ENCODE results near the gene ARHGEF40.

DNA sequence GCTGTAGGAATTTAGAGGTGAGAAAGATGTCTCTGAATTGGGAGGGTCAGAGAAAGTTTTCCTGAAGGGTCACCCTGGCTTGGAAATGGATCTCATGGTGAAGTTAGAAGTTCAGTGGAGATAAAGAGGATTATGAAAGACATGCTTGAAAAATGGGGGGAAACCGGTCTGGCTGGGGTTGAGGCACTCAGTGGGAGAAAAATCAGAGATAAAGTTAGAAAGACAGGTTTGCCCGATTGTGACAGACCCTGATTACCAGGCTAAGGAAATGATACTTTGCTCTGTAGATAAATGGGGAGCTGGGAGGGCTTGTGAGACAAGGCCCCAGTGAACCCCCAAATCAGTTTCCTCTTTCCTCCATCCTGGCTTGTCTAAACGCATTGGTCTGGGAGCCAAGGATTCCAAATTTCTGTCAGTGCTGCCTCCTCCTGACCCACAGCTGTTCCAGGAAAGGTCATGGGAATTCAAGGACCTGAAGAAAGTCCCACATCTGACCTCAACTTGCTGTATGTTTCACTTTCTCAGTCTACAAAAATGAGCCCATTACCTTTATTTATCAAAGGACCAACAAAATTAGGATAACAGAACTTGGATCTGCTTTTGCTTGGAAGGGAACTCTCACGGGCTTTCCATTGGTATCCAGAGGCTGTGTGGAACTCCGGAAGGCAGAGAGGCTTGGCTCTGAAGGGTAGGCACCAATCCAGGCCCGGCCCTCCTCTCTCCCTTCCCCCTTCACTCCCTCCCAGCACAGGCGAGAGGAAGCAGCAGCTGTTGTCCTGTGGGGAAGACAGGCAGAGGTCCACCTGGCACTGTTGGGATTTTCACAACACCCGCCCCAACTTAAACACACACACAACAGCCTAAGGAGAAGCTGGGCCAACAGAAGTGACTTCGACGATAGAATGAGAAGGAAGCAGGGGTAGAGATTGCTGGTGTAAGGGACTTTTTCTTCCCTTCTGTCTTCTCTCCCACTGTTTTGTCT lies 31.4 kb upstream of the ARHGEF40 start:
- no peak for TF ChIP-seq POLR2A (IDR thresholded peaks at IDR 0.05; ENCODE audit: low read length)
- TF ChIP-seq, protein P1, sequence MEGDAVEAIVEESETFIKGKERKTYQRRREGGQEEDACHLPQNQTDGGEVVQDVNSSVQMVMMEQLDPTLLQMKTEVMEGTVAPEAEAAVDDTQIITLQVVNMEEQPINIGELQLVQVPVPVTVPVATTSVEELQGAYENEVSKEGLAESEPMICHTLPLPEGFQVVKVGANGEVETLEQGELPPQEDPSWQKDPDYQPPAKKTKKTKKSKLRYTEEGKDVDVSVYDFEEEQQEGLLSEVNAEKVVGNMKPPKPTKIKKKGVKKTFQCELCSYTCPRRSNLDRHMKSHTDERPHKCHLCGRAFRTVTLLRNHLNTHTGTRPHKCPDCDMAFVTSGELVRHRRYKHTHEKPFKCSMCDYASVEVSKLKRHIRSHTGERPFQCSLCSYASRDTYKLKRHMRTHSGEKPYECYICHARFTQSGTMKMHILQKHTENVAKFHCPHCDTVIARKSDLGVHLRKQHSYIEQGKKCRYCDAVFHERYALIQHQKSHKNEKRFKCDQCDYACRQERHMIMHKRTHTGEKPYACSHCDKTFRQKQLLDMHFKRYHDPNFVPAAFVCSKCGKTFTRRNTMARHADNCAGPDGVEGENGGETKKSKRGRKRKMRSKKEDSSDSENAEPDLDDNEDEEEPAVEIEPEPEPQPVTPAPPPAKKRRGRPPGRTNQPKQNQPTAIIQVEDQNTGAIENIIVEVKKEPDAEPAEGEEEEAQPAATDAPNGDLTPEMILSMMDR (IDR thresholded peaks at IDR 0.05), result no peak
- TF ChIP-seq MAFK (IDR thresholded peaks at IDR 0.05; ENCODE audit: partially characterized antibody), result no peak
- TF ChIP-seq, protein P2, sequence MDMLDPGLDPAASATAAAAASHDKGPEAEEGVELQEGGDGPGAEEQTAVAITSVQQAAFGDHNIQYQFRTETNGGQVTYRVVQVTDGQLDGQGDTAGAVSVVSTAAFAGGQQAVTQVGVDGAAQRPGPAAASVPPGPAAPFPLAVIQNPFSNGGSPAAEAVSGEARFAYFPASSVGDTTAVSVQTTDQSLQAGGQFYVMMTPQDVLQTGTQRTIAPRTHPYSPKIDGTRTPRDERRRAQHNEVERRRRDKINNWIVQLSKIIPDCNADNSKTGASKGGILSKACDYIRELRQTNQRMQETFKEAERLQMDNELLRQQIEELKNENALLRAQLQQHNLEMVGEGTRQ (IDR thresholded peaks at IDR 0.05), result no peak
- no peak for TF ChIP-seq CEBPB (IDR thresholded peaks at IDR 0.05)
- no peak for TF ChIP-seq EP300 (IDR thresholded peaks at IDR 0.05)
- TF ChIP-seq, protein P3, sequence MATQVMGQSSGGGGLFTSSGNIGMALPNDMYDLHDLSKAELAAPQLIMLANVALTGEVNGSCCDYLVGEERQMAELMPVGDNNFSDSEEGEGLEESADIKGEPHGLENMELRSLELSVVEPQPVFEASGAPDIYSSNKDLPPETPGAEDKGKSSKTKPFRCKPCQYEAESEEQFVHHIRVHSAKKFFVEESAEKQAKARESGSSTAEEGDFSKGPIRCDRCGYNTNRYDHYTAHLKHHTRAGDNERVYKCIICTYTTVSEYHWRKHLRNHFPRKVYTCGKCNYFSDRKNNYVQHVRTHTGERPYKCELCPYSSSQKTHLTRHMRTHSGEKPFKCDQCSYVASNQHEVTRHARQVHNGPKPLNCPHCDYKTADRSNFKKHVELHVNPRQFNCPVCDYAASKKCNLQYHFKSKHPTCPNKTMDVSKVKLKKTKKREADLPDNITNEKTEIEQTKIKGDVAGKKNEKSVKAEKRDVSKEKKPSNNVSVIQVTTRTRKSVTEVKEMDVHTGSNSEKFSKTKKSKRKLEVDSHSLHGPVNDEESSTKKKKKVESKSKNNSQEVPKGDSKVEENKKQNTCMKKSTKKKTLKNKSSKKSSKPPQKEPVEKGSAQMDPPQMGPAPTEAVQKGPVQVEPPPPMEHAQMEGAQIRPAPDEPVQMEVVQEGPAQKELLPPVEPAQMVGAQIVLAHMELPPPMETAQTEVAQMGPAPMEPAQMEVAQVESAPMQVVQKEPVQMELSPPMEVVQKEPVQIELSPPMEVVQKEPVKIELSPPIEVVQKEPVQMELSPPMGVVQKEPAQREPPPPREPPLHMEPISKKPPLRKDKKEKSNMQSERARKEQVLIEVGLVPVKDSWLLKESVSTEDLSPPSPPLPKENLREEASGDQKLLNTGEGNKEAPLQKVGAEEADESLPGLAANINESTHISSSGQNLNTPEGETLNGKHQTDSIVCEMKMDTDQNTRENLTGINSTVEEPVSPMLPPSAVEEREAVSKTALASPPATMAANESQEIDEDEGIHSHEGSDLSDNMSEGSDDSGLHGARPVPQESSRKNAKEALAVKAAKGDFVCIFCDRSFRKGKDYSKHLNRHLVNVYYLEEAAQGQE (IDR thresholded peaks at IDR 0.05), result no peak
- no peak for TF ChIP-seq RAD21 (conservative IDR thresholded peaks at IDR 0.05 in 1 of 2, IDR thresholded peaks at IDR 0.05 in 1 of 2)
- TF ChIP-seq ESRRA (IDR thresholded peaks at IDR 0.05; ENCODE audit: borderline replicate concordance, low read length), result no peak
- no peak for TF ChIP-seq SREBF2 (IDR thresholded peaks at IDR 0.05)

Measured in A549 (cell line).